ENCODE results near the gene SYNGAP1. TPM values are rescaled to one million over a fixed set of nuclear protein-coding genes. Genes with fewer than 3 reads are reported as not detected.

Gene SYNGAP1
- total and polyA plus RNA-seq, 9 of the 15 experiments (the other 6 are each of a cell fraction or from before 2014, with no cell fraction given) = 0.01 to 22.8 (median 3.2) TPM

GRCh38 chr6:33443619-33444504, 24.0 kb downstream of the SYNGAP1 start:
- Histone ChIP-seq H2AFZ (ENCODE audit: low read depth, low read length) (no peak overlapping the region), H3K9ac (ENCODE audit: insufficient read depth in 1 of 2, low read depth in 2 of 2, low read length in 2 of 2) (peak overlapping the region in 1 of 2 experiments; percentile 23; a peak in 1 of 4 replicates), H3K27me3 (ENCODE audit: control insufficient read depth in 2 of 2, insufficient read depth in 2 of 2, low read length in 2 of 2) (no peaks in the 10 kb centered on the region), H3K9me1 (ENCODE audit: control insufficient read depth, insufficient read depth, low read length) (peaks cover 3% of the 10 kb centered on the region), H3K79me2 (ENCODE audit: control insufficient read depth, insufficient read depth, low read length) (no peaks in the 10 kb centered on the region), H3K4me3 (no peak overlapping the region), H3K27ac (ENCODE audit: extremely low read depth, low read depth, low read length) (no peak overlapping the region), H3K4me2 (ENCODE audit: insufficient read depth, low read length) (no peak overlapping the region), H3K4me1 (replicated peaks in 1 of 2; ENCODE audit: control insufficient read depth in 2 of 2, insufficient read depth in 2 of 2, low read length in 2 of 2) (peaks cover 19 to 29% of the 10 kb centered on the region in 2 experiments), H3K9me3 (replicated peaks; ENCODE audit: control insufficient read depth, insufficient read depth, low read depth, low read length) (no peaks in the 10 kb centered on the region), H4K20me1 (replicated peaks; ENCODE audit: control insufficient read depth, insufficient read depth, low read length) (no peaks in the 10 kb centered on the region; the same call in 1 of the 2 replicates), H3K36me3 (ENCODE audit: control insufficient read depth, insufficient read depth, low read length) (peaks cover 74% of the 10 kb centered on the region)
- no peak for DNase-seq (ENCODE audit: extremely low read depth in 1 of 4, low spot score in 3 of 4)
- ChIA-PET CTCF (ENCODE audit: low intra/inter-chr PET ratio) (interaction anchor here (0.6 kb wide), 1 partner anchor 9 kb away, joined by 3 read pairs; no protein-coding TSS in a partner anchor), POLR2A (interaction anchor here (0.6 to 1.5 kb wide), 5 partner anchors 10 to 102 kb away, joined by 3 to 9 read pairs (median 3); partner anchors contain the start of gene ZBTB9)
- WGBS (ENCODE audit: insufficient coverage, low coverage, missing lambda C conversion rate) = 86% methylated on average over 11 of the region's 18 CpGs
- no peak for TF ChIP-seq BRCA1 (IDR thresholded peaks at IDR 0.05)
- TF ChIP-seq BRCA1 (CRISPR knock-in tag; IDR thresholded peaks at IDR 0.05) = 0 out of 2 replicates have a peak, but pooled peaks have one; percentile 23
- TF ChIP-seq ZNF551 (CRISPR knock-in tag; IDR thresholded peaks at IDR 0.05) = no peak
- FAIRE-seq = peak; percentile 23
- intact Hi-C loops (cut with micrococcal nuclease) = no loop called here
- in situ Hi-C loops (cut with MboI) = no loop called here
- ATAC-seq = no peak
- no TSS peak for BruUV-seq (replicated peaks)

DNA sequence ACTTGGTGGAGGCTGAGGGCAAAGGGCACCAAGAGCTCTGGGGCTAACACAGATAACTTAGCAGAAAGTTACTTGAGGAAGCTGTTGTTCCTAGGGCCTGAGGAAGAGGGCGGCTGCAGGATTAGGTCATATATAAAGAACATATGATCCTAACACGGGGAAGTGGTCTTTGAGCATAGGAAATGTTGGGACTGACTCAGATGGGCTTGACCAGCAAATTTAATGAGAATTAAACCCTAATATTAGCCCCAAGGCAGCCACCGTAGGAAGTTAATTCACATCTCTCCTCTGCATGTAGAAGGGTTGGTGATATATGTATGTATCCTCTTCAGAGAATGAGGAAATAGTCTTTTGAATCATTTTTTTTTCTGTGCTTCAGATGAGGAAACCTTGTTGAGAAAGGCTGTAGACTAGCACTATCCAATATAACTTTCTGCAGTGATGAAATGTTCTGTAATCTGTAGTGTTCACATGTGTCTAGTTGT, 25.3 kb downstream of the SYNGAP1 start:
- intact Hi-C loops (cut with micrococcal nuclease) (no loop called here), in situ Hi-C loops (cut with MboI) (no loop called here)
- no peaks in the 10 kb centered on the region for H3K79me2 ChIP-seq (ENCODE audit: control insufficient read depth, insufficient read depth, low read length)
- no peaks in the 10 kb centered on the region for H3K9me3 ChIP-seq (replicated peaks; ENCODE audit: control insufficient read depth, insufficient read depth, low read depth, low read length)
- H3K4me1 ChIP-seq (replicated peaks in 1 of 2; ENCODE audit: control insufficient read depth in 2 of 2, insufficient read depth in 2 of 2, low read length in 2 of 2) = peaks cover 10 to 23% of the 10 kb centered on the region in 2 experiments
- H3K27me3 ChIP-seq (ENCODE audit: control insufficient read depth in 2 of 2, insufficient read depth in 2 of 2, low read length in 2 of 2) = no peaks in the 10 kb centered on the region
- H4K20me1 ChIP-seq (replicated peaks; ENCODE audit: control insufficient read depth, insufficient read depth, low read length) = no peaks in the 10 kb centered on the region; the same call in 1 of the 2 replicates
- H3K4me3 ChIP-seq = no peak overlapping the region
- FAIRE-seq = peak; percentile 29
- 66% methylated on average over 3 of the region's 3 CpGs for WGBS (ENCODE audit: insufficient coverage, low coverage, missing lambda C conversion rate)
- peaks cover 3% of the 10 kb centered on the region for H3K9me1 ChIP-seq (ENCODE audit: control insufficient read depth, insufficient read depth, low read length)
- no TSS peak for BruUV-seq (replicated peaks)
- H3K36me3 ChIP-seq (ENCODE audit: control insufficient read depth, insufficient read depth, low read length) = peaks cover 82% of the 10 kb centered on the region; the same call in 2 of the 3 replicates
- ChIA-PET POLR2A (interaction anchor here (1.3 to 1.5 kb wide), 2 partner anchors 9 to 14 kb away, joined by 6 to 9 read pairs; partner anchors contain the start of gene ZBTB9), CTCF (ENCODE audit: low intra/inter-chr PET ratio) (no interaction called here)
- DNase-seq (ENCODE audit: extremely low read depth in 1 of 4, low spot score in 3 of 4) = no peak
- no peak for TF ChIP-seq CEBPG (CRISPR knock-in tag; IDR thresholded peaks at IDR 0.05)
- peak; percentile 7 to 55; a peak in 2 of 4 replicates for TF ChIP-seq CEBPG (tag; conservative IDR thresholded peaks at IDR 0.05 in 1 of 2, IDR thresholded peaks at IDR 0.05 in 1 of 2)
- no peak for TF ChIP-seq ZNF197 (CRISPR knock-in tag; IDR thresholded peaks at IDR 0.05; ENCODE audit: low read depth)
- H3K27ac ChIP-seq (ENCODE audit: extremely low read depth, low read depth, low read length) = no peak overlapping the region
- H3K9ac ChIP-seq (ENCODE audit: insufficient read depth in 1 of 2, low read depth in 2 of 2, low read length in 2 of 2) = no peak overlapping the region
- ATAC-seq = no peak
- H3K4me2 ChIP-seq (ENCODE audit: insufficient read depth, low read length) = no peak overlapping the region
- H2AFZ ChIP-seq (ENCODE audit: low read depth, low read length) = no peak overlapping the region
